Measurements from ENCODE around the gene ZNF582.

The ZNF582 gene

GRCh38 chr19:56372281-56372680 lies 21.1 kb downstream of the ZNF582 start:
- in situ Hi-C loops (cut with MboI; ENCODE audit: low pct_unique_long_range_greater_than_20kb, low sequenced_read_pairs, unreplicated experiment) = no loop called here

GRCh38 chr19:56369886-56370676 lies 23.3 kb downstream of the ZNF582 start:
- in situ Hi-C loops (cut with MboI; ENCODE audit: low pct_unique_long_range_greater_than_20kb, low sequenced_read_pairs, unreplicated experiment) = no loop called here
- TF ChIP-seq CTCF (IDR thresholded peaks at IDR 0.05; ENCODE audit: extremely low read depth, insufficient read depth, missing control alignments) = no peak
- no peak for DNase-seq (ENCODE audit: low spot score)

More at GRCh38 chr19:56372281-56372680, 21.1 kb downstream of the ZNF582 start:
- no peak for DNase-seq (ENCODE audit: low spot score)
- no peak for TF ChIP-seq CTCF (IDR thresholded peaks at IDR 0.05; ENCODE audit: extremely low read depth, insufficient read depth, missing control alignments)

GRCh38 chr19:56367829-56368711 lies 25.3 kb downstream of the ZNF582 start:
- DNase-seq (ENCODE audit: low spot score) = peak; percentile 76
- TF ChIP-seq CTCF (IDR thresholded peaks at IDR 0.05; ENCODE audit: extremely low read depth, insufficient read depth, missing control alignments) = no peak
- in situ Hi-C loops (cut with MboI; ENCODE audit: low pct_unique_long_range_greater_than_20kb, low sequenced_read_pairs, unreplicated experiment) = no loop called here

GRCh38 chr19:56360841-56361240 lies 32.5 kb downstream of the ZNF582 start:
- in situ Hi-C loops (cut with MboI; ENCODE audit: low pct_unique_long_range_greater_than_20kb, low sequenced_read_pairs, unreplicated experiment) = no loop called here
- no peak for TF ChIP-seq CTCF (IDR thresholded peaks at IDR 0.05; ENCODE audit: extremely low read depth, insufficient read depth, missing control alignments)
- no peak for DNase-seq (ENCODE audit: low spot score)

GRCh38 chr19:56356944-56357343 lies 36.4 kb downstream of the ZNF582 start:
- no peak for DNase-seq (ENCODE audit: low spot score)
- no peak for TF ChIP-seq CTCF (IDR thresholded peaks at IDR 0.05; ENCODE audit: extremely low read depth, insufficient read depth, missing control alignments)
- in situ Hi-C loops (cut with MboI; ENCODE audit: low pct_unique_long_range_greater_than_20kb, low sequenced_read_pairs, unreplicated experiment) = no loop called here

- DNase-seq (ENCODE audit: low spot score) = no peak
- no peak for TF ChIP-seq CTCF (IDR thresholded peaks at IDR 0.05; ENCODE audit: extremely low read depth, insufficient read depth, missing control alignments)
- in situ Hi-C loops (cut with MboI; ENCODE audit: low pct_unique_long_range_greater_than_20kb, low sequenced_read_pairs, unreplicated experiment) = no loop called here
Measured at GRCh38 chr19:56355517-56355916, 37.8 kb downstream of the ZNF582 start.
